Ishikawa (cell line): Measurements from ENCODE around the gene POLD1.

Experiments used
- CEBPB ChIP-seq: IDR thresholded peaks from 2 replicates; pipeline ENCODE4 v1.6.1; 2012
- CREB1 ChIP-seq: IDR thresholded peaks from 2 replicates; pipeline ENCODE4 v1.6.1; 2012; ENCODE audit warnings: low read depth
- EGR1 ChIP-seq: IDR thresholded peaks from 2 replicates; pipeline ENCODE4 v1.6.1; 2012
- EP300 ChIP-seq: IDR thresholded peaks from 2 replicates; pipeline ENCODE4 v1.6.1; 2012; ENCODE audit warnings: borderline replicate concordance
- FOXM1 ChIP-seq: IDR thresholded peaks from 2 replicates; pipeline ENCODE4 v1.6.1; 2012; ENCODE audit warnings: low read depth, borderline replicate concordance
- MAX ChIP-seq: IDR thresholded peaks from 2 replicates; pipeline ENCODE4 v1.6.1; 2012
- NFIC ChIP-seq: IDR thresholded peaks from 2 replicates; pipeline ENCODE4 v1.6.1; 2012
- RAD21 ChIP-seq: IDR thresholded peaks from 2 replicates; pipeline ENCODE4 v1.6.1; 2012; ENCODE audit warnings: low read depth
- TAF1 ChIP-seq: IDR thresholded peaks from 2 replicates; pipeline ENCODE4 v1.6.1; 2012; ENCODE audit warnings: low read depth, mild to moderate bottlenecking
- TCF12 ChIP-seq: IDR thresholded peaks from 2 replicates; pipeline ENCODE4 v1.6.1; 2012; ENCODE audit warnings: low read depth
- TEAD4 ChIP-seq: IDR thresholded peaks from 2 replicates; pipeline ENCODE4 v1.6.1; 2012
- USF1 ChIP-seq: IDR thresholded peaks from 2 replicates; pipeline ENCODE4 v1.6.1; 2012
- YY1 ChIP-seq: IDR thresholded peaks from 2 replicates; pipeline ENCODE4 v1.6.1; 2012; ENCODE audit warnings: low read depth
- ZBTB7A ChIP-seq: IDR thresholded peaks from 2 replicates; pipeline ENCODE4 v1.6.1; 2012; ENCODE audit warnings: low read depth
- TF ChIP-seq, protein P1 (sequence below): IDR thresholded peaks from 2 replicates; pipeline ENCODE4 v1.6.1; 2012; ENCODE audit warnings: low read depth, mild to moderate bottlenecking

Gene POLD1

GRCh38 chr19:50398675-50399367 is 14.7 kb downstream of the POLD1 start:
- TF ChIP-seq MAX (no peak), TCF12 (no peak), EGR1 (no peak), ZBTB7A (no peak), YY1 (no peak), RAD21 (no peak), NFIC (no peak), EP300 (no peak), CREB1 (no peak), TAF1 (no peak), CEBPB (no peak), USF1 (no peak), TEAD4 (no peak), FOXM1 (no peak)
- TF ChIP-seq, protein P1, sequence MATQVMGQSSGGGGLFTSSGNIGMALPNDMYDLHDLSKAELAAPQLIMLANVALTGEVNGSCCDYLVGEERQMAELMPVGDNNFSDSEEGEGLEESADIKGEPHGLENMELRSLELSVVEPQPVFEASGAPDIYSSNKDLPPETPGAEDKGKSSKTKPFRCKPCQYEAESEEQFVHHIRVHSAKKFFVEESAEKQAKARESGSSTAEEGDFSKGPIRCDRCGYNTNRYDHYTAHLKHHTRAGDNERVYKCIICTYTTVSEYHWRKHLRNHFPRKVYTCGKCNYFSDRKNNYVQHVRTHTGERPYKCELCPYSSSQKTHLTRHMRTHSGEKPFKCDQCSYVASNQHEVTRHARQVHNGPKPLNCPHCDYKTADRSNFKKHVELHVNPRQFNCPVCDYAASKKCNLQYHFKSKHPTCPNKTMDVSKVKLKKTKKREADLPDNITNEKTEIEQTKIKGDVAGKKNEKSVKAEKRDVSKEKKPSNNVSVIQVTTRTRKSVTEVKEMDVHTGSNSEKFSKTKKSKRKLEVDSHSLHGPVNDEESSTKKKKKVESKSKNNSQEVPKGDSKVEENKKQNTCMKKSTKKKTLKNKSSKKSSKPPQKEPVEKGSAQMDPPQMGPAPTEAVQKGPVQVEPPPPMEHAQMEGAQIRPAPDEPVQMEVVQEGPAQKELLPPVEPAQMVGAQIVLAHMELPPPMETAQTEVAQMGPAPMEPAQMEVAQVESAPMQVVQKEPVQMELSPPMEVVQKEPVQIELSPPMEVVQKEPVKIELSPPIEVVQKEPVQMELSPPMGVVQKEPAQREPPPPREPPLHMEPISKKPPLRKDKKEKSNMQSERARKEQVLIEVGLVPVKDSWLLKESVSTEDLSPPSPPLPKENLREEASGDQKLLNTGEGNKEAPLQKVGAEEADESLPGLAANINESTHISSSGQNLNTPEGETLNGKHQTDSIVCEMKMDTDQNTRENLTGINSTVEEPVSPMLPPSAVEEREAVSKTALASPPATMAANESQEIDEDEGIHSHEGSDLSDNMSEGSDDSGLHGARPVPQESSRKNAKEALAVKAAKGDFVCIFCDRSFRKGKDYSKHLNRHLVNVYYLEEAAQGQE, result no peak

DNA sequence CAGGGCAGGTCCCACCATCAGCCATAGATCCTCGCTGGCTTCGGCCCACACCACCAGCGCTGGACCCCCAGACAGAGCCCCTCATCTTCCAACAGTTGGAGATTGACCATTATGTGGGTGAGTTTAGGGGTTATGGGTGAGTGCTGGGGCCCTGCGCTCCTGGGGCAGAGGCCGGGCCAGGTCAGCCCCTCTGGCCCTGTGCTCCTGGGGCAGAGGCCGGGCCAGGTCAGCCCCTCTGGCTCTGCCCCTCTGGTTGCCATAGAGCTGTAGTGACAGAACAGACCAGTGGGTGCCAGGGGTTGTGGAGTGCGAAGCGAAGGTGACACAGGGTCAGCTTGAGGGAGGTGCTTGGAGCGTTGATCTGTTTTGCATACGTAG is 15.2 kb downstream of the POLD1 start:
- no peak for TF ChIP-seq CREB1
- no peak for TF ChIP-seq EGR1
- TF ChIP-seq USF1, result no peak
- no peak for TF ChIP-seq FOXM1
- no peak for TF ChIP-seq TAF1
- no peak for TF ChIP-seq RAD21
- TF ChIP-seq CEBPB, result no peak
- no peak for TF ChIP-seq EP300
- TF ChIP-seq TCF12, result no peak
- no peak for TF ChIP-seq ZBTB7A
- no peak for TF ChIP-seq YY1
- no peak for TF ChIP-seq NFIC

- no peak for TF ChIP-seq MAX
- no peak for TF ChIP-seq TAF1
- TF ChIP-seq ZBTB7A, result no peak
- no peak for TF ChIP-seq TEAD4
- TF ChIP-seq TCF12, result no peak
- no peak for TF ChIP-seq RAD21
- TF ChIP-seq USF1, result no peak
- TF ChIP-seq NFIC, result no peak
- TF ChIP-seq FOXM1, result no peak
- no peak for TF ChIP-seq YY1
These were observed 17.7 kb downstream of the POLD1 start for GRCh38 chr19:50401605-50402450.

DNA sequence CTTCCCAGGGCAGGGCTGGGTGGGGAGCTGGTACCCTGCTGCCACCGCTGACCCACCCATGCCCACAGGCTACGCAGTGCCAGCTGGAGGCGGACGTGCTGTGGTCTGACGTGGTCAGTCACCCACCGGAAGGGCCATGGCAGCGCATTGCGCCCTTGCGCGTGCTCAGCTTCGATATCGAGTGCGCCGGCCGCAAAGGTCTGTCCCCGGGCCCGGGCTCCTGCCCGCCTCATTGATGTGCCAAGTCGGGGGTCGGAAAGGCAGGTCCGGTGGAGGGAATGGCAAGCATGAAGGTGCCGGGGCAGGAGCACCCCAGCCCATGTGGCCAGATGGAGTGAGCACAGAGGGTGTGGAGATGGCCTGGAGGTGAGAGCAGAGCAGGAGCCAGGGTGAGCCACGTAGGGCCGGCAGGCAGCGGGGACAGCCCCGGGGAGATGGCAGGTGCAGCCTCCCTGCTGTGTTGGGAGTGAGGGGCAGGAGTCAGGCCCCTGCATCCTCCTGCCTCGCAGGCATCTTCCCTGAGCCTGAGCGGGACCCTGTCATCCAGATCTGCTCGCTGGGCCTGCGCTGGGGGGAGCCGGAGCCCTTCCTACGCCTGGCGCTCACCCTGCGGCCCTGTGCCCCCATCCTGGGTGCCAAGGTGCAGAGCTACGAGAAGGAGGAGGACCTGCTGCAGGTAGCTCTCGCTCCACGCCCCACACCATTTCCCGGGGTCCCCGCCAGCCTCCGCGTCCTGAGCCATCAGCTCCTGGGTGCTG is 18.6 kb downstream of the POLD1 start:
- TF ChIP-seq EP300 (no peak), CEBPB (no peak), NFIC (no peak), TCF12 (no peak), TEAD4 (no peak), USF1 (no peak), TAF1 (no peak), MAX (no peak), FOXM1 (no peak), CREB1 (no peak), EGR1 (no peak), YY1 (no peak), RAD21 (no peak), ZBTB7A (no peak)
- TF ChIP-seq, protein P1, result no peak
